GM18907 (cell line): ENCODE measurements around the gene CCNJL.
A peak's percentile ranks its signal among the peaks of the same experiment; 100 is the strongest.
"Not testable (repeated sequence)": the region's sequence is repeated elsewhere in the genome, so short reads cannot be mapped to it uniquely, and the experiment has no call there.

Experiments used
- ATAC-seq: cut with Tn5 transposase; IDR thresholded peaks from one replicate; pipeline ENCODE4 v1.9.1; 2021; ENCODE audit warnings: mild to moderate bottlenecking, moderate library complexity; ENCODE audit not compliant: unreplicated experiment

CCNJL gene

GRCh38 chr5:160312134-160312959 lies at the start of gene CCNJL:
TSS of gene CCNJL (minus strand) at chr5:160312564. CDS start at chr5:160311923, 641 bp downstream.
- peak; percentile 69 for ATAC-seq

- no peak for ATAC-seq
Measured at GRCh38 chr5:160361624-160362228, 49.4 kb upstream of the CCNJL start.

DNA sequence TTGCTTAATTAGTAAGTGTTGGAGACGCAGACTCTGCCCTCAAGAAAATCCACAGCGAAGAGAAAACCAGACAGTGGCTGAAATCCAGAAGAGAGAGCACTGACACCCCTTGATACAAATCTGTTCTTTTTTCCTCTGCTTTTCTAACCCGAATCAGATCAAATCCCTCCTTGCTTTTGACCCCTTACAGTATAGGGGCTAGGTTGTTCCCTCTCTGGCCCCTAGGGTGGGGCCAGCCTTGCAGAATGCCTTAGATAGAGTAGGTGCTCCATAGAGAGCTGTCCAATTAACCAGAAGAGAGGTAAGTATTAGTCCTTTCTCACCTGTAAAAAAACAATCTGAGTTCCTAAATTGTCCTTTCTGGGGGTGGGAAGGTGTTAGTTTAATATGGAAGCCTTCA lies 47.9 kb upstream of the CCNJL start:
- ATAC-seq: no peak

GRCh38 chr5:160359816-160360215 lies 47.5 kb upstream of the CCNJL start:
- no peak for ATAC-seq

DNA sequence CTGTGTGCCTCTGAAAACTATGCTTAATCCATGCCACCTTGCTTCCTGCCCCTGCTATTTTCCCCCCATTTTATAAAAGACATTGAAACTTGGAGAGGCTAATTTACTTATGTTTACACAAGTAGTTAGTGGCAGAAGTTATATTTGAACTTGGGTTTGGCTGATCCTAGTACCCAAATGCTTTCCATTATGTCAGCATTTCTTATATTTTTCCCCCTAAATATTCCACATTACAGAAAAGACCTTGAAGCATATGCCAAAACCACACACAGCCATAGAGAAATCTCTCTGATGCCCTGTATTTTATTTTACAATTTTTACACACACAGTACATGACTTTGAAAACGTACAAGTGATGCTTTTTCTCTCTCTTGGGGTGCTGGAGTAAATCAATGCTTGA lies 46.9 kb upstream of the CCNJL start:
- ATAC-seq: no peak

DNA sequence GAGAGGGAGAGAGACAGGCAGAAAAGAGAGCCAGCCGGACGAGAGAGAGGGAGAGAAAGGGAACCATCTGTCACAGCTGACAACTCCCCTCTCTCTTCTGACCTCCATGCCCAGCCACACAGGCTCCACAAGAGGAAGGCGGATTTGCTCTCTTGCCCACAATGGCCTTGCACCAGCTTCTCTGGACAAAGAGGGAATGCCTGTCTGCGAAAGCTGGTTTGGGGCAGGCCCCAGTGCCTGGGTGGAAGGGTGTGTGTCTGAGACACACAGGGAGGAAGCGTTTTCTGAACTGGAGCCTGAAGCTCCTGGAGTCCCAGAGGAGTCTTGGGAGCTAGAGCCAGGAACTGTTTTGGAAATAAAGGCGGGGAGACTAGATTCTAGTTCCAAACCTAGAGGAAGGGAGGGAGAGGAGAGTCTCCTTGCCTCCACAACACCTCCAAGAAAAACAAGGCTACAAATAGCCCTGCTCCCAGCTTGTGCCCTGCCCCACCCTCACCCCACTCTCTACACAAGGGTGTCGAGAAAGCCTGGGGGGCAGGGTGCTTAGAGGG lies 45.6 kb upstream of the CCNJL start:
- ATAC-seq: no peak

GRCh38 chr5:160357394-160357793 lies 45.0 kb upstream of the CCNJL start:
- no peak for ATAC-seq

- ATAC-seq: no peak
Measured at GRCh38 chr5:160356550-160357347, 44.4 kb upstream of the CCNJL start.

DNA sequence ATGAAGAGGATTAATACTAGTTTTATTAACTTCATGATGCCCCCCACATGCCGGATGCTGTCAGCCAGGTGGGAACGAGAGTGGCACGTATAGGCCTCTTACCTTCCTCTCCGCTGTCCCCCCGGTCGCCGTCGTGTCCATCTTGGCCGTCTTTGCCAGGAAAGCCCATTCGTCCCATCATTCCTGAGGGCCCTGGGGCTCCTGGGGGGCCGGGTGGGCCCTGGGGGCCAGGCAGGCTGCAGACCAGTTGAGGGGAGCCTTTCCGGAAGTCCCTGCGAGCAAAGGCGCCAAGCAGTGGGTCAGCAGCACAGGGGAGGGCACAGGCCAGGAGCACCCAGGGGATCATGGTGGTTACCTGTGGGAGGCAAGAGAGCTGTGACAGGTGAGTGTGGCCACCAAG lies 42.3 kb upstream of the CCNJL start:
- no peak for ATAC-seq

- ATAC-seq: no peak
Measured at GRCh38 chr5:160353379-160353778, 41.0 kb upstream of the CCNJL start.

DNA sequence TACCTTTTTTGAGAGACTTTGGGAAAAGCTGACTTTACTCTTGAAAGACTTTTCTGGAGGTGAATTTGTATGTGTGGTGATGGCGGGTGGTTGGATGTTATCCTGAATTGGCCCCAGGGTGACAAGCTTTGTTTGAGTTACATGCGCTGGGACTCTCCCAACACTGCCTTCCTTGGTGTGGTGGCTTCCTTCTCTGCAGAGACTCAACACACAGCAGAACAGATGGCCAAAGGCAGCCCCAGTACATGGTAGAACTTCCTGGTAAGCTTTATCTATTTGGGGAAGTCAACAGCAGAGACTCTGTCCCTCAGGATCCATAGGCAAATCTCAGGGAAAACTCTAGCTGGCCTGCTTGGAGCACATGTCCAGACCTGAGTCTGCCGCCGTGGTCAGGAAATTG lies 39.9 kb upstream of the CCNJL start:
- ATAC-seq: no peak

GRCh38 chr5:160349935-160350303 lies 37.6 kb upstream of the CCNJL start:
- no peak for ATAC-seq

GRCh38 chr5:160349249-160349934 lies 37.0 kb upstream of the CCNJL start:
- ATAC-seq: no peak

GRCh38 chr5:160348080-160348479 lies 35.7 kb upstream of the CCNJL start:
- ATAC-seq: no peak

DNA sequence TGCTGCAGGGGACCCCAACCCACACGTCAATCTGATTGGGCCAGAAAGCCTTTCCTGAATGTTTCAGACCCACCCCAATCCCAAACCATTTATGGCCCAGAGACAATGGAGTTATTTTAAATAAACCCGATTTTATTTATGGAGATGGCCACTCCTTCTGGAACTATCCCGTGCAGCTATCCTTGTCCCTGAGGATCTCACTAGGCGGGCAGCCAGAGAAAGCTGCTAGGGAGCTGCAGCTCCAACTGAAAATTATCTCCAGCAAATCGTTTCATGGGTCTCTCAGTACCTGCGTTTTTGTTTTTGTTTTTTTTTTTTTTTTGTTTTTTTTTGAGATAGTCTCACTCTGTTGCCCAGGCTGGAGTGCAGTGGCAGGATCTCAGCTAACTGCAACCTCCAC lies 35.1 kb upstream of the CCNJL start:
- no peak for ATAC-seq

- ATAC-seq: no peak
Measured at GRCh38 chr5:160342413-160342941, 30.1 kb upstream of the CCNJL start.

DNA sequence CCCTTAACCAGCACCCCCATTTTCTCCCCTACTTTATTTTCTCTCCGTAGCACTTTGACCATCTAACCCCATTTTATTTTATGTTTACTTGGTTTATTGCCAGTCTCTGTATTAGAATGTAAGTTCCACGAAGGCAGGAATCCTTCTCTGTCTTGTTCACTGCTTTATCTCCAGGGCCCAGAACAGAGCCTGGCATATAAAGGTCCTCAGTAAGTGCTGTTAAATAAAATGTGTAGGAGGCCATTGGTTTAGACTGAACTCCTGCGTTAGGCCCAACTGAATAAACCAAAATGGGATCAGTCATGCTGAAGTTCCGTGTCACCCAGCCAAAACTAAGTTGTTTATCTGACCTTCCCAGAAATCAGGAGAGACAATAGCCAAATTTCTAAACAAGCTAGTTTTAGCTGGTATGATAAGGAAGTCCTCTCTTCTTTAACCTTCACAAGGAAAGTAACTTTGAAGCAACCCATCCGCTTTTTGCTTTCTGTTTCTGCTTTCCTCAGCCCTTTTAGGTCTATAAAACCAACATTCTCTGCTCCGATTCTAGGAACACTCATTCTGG lies 29.0 kb upstream of the CCNJL start:
- ATAC-seq: no peak

DNA sequence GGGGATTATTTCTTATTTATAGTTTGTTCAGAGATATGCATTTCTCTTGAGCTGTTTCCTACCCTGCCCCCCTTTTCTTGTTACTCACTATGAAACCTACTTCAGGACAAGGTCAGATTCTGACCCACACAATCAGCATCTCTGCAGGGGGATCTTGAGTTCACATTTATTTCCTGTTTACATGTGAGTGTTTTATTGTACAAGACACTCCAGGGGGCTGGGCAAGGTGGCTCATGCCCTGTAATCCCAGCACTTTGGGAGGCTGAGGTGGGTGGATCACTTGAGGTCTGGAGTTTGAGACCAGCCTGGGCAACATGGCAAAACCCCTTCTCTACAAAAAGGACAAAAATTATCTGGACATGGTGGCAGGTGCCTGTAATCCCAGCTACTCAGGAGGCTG lies 28.1 kb upstream of the CCNJL start:
- not testable (repeated sequence) for ATAC-seq

- ATAC-seq: no peak
Measured at GRCh38 chr5:160339406-160340130, 27.2 kb upstream of the CCNJL start.

GRCh38 chr5:160334716-160335115 lies 22.4 kb upstream of the CCNJL start:
- ATAC-seq: not testable (repeated sequence)
